Measurements from ENCODE around the gene COA8. TPM values are rescaled to one million over a fixed set of nuclear protein-coding genes. Genes with fewer than 3 reads are reported as not detected.

COA8 gene
- total RNA-seq, 1 experiment from 2014 or later, result 37.2 TPM

DNA sequence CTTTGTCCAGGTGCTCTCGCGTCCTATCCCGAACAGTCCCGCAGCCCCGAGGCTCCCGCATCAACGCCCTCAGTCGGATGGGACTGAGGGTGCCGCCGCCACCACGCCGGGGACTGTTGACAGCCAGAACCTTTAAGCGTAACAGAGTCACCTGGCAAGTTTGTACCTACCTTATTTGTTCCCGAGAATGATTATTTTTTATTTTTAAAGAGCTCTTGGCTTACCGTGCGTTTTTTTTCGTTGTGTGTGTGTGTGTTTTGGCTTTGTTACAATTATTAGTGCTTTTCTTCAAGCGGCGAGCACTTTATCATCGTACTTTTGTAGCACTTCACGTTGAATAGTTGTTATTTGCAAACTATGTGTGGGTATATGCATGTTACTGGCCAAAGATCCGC, 463 bp downstream of the COA8 start:
- BruUV-seq (replicated peaks), result no TSS peak
- TF ChIP-seq, protein P1, sequence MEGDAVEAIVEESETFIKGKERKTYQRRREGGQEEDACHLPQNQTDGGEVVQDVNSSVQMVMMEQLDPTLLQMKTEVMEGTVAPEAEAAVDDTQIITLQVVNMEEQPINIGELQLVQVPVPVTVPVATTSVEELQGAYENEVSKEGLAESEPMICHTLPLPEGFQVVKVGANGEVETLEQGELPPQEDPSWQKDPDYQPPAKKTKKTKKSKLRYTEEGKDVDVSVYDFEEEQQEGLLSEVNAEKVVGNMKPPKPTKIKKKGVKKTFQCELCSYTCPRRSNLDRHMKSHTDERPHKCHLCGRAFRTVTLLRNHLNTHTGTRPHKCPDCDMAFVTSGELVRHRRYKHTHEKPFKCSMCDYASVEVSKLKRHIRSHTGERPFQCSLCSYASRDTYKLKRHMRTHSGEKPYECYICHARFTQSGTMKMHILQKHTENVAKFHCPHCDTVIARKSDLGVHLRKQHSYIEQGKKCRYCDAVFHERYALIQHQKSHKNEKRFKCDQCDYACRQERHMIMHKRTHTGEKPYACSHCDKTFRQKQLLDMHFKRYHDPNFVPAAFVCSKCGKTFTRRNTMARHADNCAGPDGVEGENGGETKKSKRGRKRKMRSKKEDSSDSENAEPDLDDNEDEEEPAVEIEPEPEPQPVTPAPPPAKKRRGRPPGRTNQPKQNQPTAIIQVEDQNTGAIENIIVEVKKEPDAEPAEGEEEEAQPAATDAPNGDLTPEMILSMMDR (IDR thresholded peaks at IDR 0.05; ENCODE audit: unreplicated experiment), result no peak
- Mint-ChIP-seq H3K27ac (ENCODE audit: unreplicated experiment) (peak overlapping the region; percentile 61), H3K36me3 (ENCODE audit: insufficient read depth, unreplicated experiment) (peaks cover 52% of the 10 kb centered on the region), H3K4me1 (ENCODE audit: low read depth, unreplicated experiment) (peaks cover 23% of the 10 kb centered on the region), H3K27me3 (ENCODE audit: unreplicated experiment) (no peaks in the 10 kb centered on the region), H3K9me3 (ENCODE audit: low read depth, unreplicated experiment) (no peaks in the 10 kb centered on the region), H3K4me3 (ENCODE audit: low read depth, unreplicated experiment) (peak overlapping the region; percentile 98)
- CTCF ChIA-PET, result no interaction called here
- intact Hi-C loops (cut with micrococcal nuclease; ENCODE audit: unreplicated experiment), result no loop called here
- no peak for DNase-seq

DNA sequence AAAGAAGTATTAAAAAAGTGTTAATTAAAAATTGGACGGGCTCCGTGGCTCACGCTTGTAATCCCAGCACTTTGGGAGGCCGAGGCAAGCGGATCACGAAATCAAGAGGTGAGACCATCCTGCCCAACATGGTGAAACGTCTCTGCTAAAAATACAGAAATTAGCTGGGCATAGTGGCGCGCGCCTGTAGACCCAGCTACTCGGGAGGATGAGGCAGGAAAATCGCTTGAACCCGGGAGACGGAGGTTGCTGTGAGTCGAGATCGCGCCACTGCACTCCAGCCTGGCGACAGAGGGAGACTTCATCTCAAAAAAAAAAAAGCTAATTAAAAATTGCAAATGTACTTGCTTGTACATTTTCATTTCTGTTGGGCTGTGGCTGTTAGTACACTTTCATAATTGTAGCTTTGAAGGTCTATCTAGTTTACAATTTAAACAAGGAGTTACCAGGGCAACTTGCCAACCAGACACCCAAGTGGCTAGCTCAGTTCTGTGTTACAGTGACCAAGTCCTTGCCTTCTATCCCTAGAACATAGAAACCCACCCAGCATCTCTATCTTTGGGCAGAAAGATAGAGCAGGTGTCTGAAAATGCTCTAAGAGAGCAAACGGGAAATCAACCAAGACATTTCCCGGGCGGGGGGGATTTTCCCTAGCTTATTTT, 1.2 kb downstream of the COA8 start:
- CTCF ChIA-PET, result no interaction called here
- TF ChIP-seq, protein P1 (IDR thresholded peaks at IDR 0.05; ENCODE audit: unreplicated experiment), result no peak
- intact Hi-C loops (cut with micrococcal nuclease; ENCODE audit: unreplicated experiment), result no loop called here
- H3K36me3 Mint-ChIP-seq (ENCODE audit: insufficient read depth, unreplicated experiment), result peaks cover 45% of the 10 kb centered on the region
- H3K9me3 Mint-ChIP-seq (ENCODE audit: low read depth, unreplicated experiment), result no peaks in the 10 kb centered on the region
- BruUV-seq (replicated peaks), result no TSS peak
- H3K27me3 Mint-ChIP-seq (ENCODE audit: unreplicated experiment), result no peaks in the 10 kb centered on the region
- H3K4me3 Mint-ChIP-seq (ENCODE audit: low read depth, unreplicated experiment), result peak overlapping the region; percentile 98
- DNase-seq, result no peak
- no peak overlapping the region for H3K27ac Mint-ChIP-seq (ENCODE audit: unreplicated experiment)
- H3K4me1 Mint-ChIP-seq (ENCODE audit: low read depth, unreplicated experiment), result peaks cover 23% of the 10 kb centered on the region

DNA sequence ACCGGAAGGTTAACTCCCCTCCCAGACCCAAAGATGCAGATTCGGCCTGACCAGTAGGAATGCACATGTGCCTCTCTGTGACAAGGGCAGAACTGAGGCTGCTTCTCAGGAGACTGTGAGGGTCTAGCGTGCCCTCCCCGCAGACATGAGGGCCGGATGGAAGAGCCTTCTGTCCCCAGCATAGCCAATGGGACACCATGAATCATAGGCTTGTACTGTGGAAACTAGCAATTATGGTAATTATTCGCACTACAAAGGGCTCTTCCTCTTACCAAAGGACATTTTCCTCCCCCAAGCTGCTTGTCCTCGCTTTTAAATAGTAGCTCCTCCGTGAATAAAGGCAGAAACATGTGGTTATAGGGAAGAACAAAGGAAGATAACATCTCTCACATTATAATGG, 6.2 kb downstream of the COA8 start:
- Mint-ChIP-seq H3K27me3 (ENCODE audit: unreplicated experiment) (no peaks in the 10 kb centered on the region), H3K36me3 (ENCODE audit: insufficient read depth, unreplicated experiment) (peaks cover 7% of the 10 kb centered on the region), H3K9me3 (ENCODE audit: low read depth, unreplicated experiment) (no peaks in the 10 kb centered on the region), H3K4me3 (ENCODE audit: low read depth, unreplicated experiment) (no peak overlapping the region), H3K27ac (ENCODE audit: unreplicated experiment) (no peak overlapping the region), H3K4me1 (ENCODE audit: low read depth, unreplicated experiment) (no peaks in the 10 kb centered on the region)
- TF ChIP-seq, protein P1 (IDR thresholded peaks at IDR 0.05; ENCODE audit: unreplicated experiment), result no peak
- no peak for DNase-seq
- intact Hi-C loops (cut with micrococcal nuclease; ENCODE audit: unreplicated experiment), result no loop called here
- BruUV-seq (replicated peaks), result no TSS peak
- CTCF ChIA-PET, result interaction anchor here (0.5 kb wide), 1 partner anchor 349 kb away, joined by 5 read pairs; no protein-coding TSS in a partner anchor

DNA sequence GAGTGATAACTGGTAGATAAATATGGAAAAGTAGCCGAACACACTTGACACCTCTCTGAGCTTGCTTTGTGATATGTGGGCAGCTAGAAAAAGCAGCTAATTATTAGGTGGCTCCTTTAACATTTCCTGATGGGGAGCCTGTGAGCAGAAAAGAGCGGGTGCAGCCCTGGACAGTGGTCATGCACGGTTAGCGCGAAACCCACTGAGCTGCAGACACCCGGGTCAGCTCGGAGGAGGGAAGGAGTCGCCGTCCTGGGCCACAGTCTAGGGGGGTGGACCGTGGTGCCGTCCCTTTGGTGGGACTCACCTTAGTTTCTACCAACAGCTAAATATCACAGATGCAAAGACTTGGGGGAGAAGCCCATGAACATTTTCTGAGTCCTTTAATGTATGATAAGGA, 6.6 kb downstream of the COA8 start:
- H3K4me1 Mint-ChIP-seq (ENCODE audit: low read depth, unreplicated experiment), result no peaks in the 10 kb centered on the region
- H3K36me3 Mint-ChIP-seq (ENCODE audit: insufficient read depth, unreplicated experiment), result peaks cover 11% of the 10 kb centered on the region
- BruUV-seq (replicated peaks), result no TSS peak
- TF ChIP-seq, protein P1 (IDR thresholded peaks at IDR 0.05; ENCODE audit: unreplicated experiment), result no peak
- H3K27ac Mint-ChIP-seq (ENCODE audit: unreplicated experiment), result no peak overlapping the region
- no peak for DNase-seq
- CTCF ChIA-PET, result interaction anchor here (0.5 kb wide), 1 partner anchor 348 kb away, joined by 5 read pairs; no protein-coding TSS in a partner anchor
- H3K9me3 Mint-ChIP-seq (ENCODE audit: low read depth, unreplicated experiment), result no peaks in the 10 kb centered on the region
- H3K4me3 Mint-ChIP-seq (ENCODE audit: low read depth, unreplicated experiment), result no peak overlapping the region
- intact Hi-C loops (cut with micrococcal nuclease; ENCODE audit: unreplicated experiment), result no loop called here
- no peaks in the 10 kb centered on the region for H3K27me3 Mint-ChIP-seq (ENCODE audit: unreplicated experiment)
